GM19351 (cell line): Measurements from ENCODE around the gene LPIN2.

Experiments used
- ATAC-seq: cut with Tn5 transposase; IDR thresholded peaks from one replicate; pipeline ENCODE4 v1.9.1; 2021; ENCODE audit warnings: mild to moderate bottlenecking, moderate library complexity; ENCODE audit not compliant: unreplicated experiment

LPIN2 gene

DNA sequence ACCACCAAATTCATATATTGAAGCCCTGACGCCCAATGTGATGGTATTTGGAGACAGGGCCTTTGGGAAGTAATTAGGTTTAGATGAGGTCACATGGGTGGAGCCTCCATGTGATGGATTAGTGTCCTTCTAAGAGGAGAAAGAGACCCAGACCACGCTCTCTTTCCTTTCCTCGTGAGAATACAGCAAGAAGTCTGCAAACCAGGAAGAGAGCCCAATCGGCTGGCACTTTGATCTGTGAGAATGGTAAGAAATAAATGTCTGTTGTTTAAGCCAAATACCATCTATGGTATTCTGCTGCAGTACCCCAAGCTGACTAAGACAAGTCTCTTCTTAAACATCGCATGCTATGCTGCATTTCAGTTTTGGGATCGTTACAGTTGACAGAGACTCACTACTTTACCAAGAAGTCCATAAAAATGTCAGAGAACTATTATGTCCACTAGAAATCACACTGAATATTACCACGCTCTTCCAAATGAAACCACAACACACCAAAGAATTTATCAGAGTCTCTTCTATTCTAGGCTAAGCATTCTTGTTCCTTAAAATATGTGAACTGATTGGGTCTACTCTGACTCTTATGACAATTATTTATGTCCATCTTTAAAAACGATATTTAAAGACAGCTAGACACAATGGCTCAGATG, 48.5 kb downstream of the LPIN2 start:
- no peak for ATAC-seq
